Measurements from ENCODE around the gene DTHD1. TPM values are rescaled to one million over a fixed set of nuclear protein-coding genes. Genes with fewer than 3 reads are reported as not detected.

The DTHD1 gene
- total and polyA plus RNA-seq, 4 donors, result 0.06 to 0.42 (median 0.07) TPM; not detected in 1

- H3K27me3 ChIP-seq (ENCODE audit: control insufficient read depth in 4 of 4, insufficient read depth in 4 of 4, low read length in 3 of 4), result no peaks in the 10 kb centered on the region
- H3K27ac ChIP-seq (ENCODE audit: low read depth in 1 of 2, low read length in 2 of 2), result no peak overlapping the region
- no peak for DNase-seq (ENCODE audit: low spot score)
- no peak overlapping the region for H3K9ac ChIP-seq (ENCODE audit: low read depth in 1 of 2, low read length in 2 of 2)
- H3K4me1 ChIP-seq (ENCODE audit: control insufficient read depth in 4 of 4, insufficient read depth in 4 of 4, low read length in 3 of 4), result no peaks in the 10 kb centered on the region
- H3K36me3 ChIP-seq (ENCODE audit: control insufficient read depth in 4 of 4, insufficient read depth in 3 of 4, low read depth in 1 of 4, low read length in 3 of 4), result no peaks in the 10 kb centered on the region
- 82% methylated on average over 4 of the region's 4 CpGs for WGBS
- TF ChIP-seq SP1 (IDR thresholded peaks at IDR 0.05), result no peak
- TF ChIP-seq, protein P1, sequence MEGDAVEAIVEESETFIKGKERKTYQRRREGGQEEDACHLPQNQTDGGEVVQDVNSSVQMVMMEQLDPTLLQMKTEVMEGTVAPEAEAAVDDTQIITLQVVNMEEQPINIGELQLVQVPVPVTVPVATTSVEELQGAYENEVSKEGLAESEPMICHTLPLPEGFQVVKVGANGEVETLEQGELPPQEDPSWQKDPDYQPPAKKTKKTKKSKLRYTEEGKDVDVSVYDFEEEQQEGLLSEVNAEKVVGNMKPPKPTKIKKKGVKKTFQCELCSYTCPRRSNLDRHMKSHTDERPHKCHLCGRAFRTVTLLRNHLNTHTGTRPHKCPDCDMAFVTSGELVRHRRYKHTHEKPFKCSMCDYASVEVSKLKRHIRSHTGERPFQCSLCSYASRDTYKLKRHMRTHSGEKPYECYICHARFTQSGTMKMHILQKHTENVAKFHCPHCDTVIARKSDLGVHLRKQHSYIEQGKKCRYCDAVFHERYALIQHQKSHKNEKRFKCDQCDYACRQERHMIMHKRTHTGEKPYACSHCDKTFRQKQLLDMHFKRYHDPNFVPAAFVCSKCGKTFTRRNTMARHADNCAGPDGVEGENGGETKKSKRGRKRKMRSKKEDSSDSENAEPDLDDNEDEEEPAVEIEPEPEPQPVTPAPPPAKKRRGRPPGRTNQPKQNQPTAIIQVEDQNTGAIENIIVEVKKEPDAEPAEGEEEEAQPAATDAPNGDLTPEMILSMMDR (IDR thresholded peaks at IDR 0.05; ENCODE audit: low read depth, low read length, missing input control), result no peak
- TF ChIP-seq TAF1 (conservative IDR thresholded peaks at IDR 0.05), result no peak
- TF ChIP-seq GABPA (IDR thresholded peaks at IDR 0.05 in 1 of 2, conservative IDR thresholded peaks at IDR 0.05 in 1 of 2), result no peak
- TF ChIP-seq NR2F2 (IDR thresholded peaks at IDR 0.05), result no peak
- TF ChIP-seq EGR1 (IDR thresholded peaks at IDR 0.05; ENCODE audit: low read depth in 2 of 2), result no peak
- TF ChIP-seq YY1 (IDR thresholded peaks at IDR 0.05), result no peak
- H3K9me3 ChIP-seq (ENCODE audit: control insufficient read depth in 4 of 4, low read length in 3 of 4), result no peaks in the 10 kb centered on the region
- no peak overlapping the region for H3K4me3 ChIP-seq (ENCODE audit: low read depth in 1 of 3, low read length in 3 of 3)
Observed at GRCh38 chr4:36269101-36269500, 12.3 kb upstream of the DTHD1 start.

DNA sequence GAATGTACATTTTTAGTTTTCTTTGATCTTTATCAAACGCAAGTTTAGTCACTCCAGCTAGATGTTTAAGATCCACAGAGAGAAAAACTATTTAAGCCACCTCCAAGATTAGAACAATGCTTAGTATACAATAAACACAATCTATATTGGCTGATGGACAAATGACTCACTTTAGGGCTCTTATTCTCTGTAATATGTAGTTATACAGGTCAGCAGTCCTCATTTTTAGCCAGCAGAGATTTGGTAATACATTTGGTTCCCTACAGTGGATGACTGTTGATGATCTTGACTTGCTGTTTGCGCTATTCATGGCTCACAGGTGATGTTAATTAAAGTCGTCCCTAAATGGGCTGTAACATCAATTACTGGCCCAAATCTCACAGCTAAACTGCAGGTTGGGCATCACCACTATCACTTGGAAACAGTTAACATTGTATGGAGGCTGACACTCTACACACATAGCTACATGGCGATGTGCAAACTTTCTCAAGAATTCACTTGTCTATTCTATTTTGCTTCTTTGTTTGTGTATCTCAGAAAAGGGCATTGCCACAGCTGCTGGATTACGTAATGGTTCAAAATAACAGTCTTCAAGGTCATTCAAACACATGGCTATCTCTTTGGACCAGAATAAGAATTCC lies 11.8 kb upstream of the DTHD1 start:
- H3K27me3 ChIP-seq (ENCODE audit: control insufficient read depth in 4 of 4, insufficient read depth in 4 of 4, low read length in 3 of 4), result no peaks in the 10 kb centered on the region
- WGBS, result 80% methylated on average over 5 of the region's 5 CpGs
- H3K27ac ChIP-seq (ENCODE audit: low read depth in 1 of 2, low read length in 2 of 2), result no peak overlapping the region
- no peak overlapping the region for H3K4me3 ChIP-seq (ENCODE audit: low read depth in 1 of 3, low read length in 3 of 3)
- no peak overlapping the region for H3K9ac ChIP-seq (ENCODE audit: low read depth in 1 of 2, low read length in 2 of 2)
- no peaks in the 10 kb centered on the region for H3K9me3 ChIP-seq (ENCODE audit: control insufficient read depth in 4 of 4, low read length in 3 of 4)
- H3K4me1 ChIP-seq (ENCODE audit: control insufficient read depth in 4 of 4, insufficient read depth in 4 of 4, low read length in 3 of 4), result no peaks in the 10 kb centered on the region
- no peaks in the 10 kb centered on the region for H3K36me3 ChIP-seq (ENCODE audit: control insufficient read depth in 4 of 4, insufficient read depth in 3 of 4, low read depth in 1 of 4, low read length in 3 of 4)
- DNase-seq (ENCODE audit: low spot score), result no peak
- TF ChIP-seq RXRA (IDR thresholded peaks at IDR 0.05) (no peak), FOXA1 (IDR thresholded peaks at IDR 0.05) (no peak), ATF3 (IDR thresholded peaks at IDR 0.05) (no peak), ZBTB33 (IDR thresholded peaks at IDR 0.05) (no peak), JUND (IDR thresholded peaks at IDR 0.05) (no peak), GABPA (IDR thresholded peaks at IDR 0.05 in 1 of 2, conservative IDR thresholded peaks at IDR 0.05 in 1 of 2) (no peak), RAD21 (IDR thresholded peaks at IDR 0.05) (no peak), SP1 (IDR thresholded peaks at IDR 0.05) (no peak), TAF1 (conservative IDR thresholded peaks at IDR 0.05) (no peak), YY1 (IDR thresholded peaks at IDR 0.05) (no peak), HNF4A (conservative IDR thresholded peaks at IDR 0.05) (no peak), NR2F2 (IDR thresholded peaks at IDR 0.05) (no peak), FOXA2 (IDR thresholded peaks at IDR 0.05) (no peak), HNF4G (IDR thresholded peaks at IDR 0.05) (no peak), EGR1 (IDR thresholded peaks at IDR 0.05; ENCODE audit: low read depth in 2 of 2) (no peak)
- TF ChIP-seq, protein P1 (IDR thresholded peaks at IDR 0.05; ENCODE audit: low read depth, low read length, missing input control), result no peak
- TF ChIP-seq, protein P2, sequence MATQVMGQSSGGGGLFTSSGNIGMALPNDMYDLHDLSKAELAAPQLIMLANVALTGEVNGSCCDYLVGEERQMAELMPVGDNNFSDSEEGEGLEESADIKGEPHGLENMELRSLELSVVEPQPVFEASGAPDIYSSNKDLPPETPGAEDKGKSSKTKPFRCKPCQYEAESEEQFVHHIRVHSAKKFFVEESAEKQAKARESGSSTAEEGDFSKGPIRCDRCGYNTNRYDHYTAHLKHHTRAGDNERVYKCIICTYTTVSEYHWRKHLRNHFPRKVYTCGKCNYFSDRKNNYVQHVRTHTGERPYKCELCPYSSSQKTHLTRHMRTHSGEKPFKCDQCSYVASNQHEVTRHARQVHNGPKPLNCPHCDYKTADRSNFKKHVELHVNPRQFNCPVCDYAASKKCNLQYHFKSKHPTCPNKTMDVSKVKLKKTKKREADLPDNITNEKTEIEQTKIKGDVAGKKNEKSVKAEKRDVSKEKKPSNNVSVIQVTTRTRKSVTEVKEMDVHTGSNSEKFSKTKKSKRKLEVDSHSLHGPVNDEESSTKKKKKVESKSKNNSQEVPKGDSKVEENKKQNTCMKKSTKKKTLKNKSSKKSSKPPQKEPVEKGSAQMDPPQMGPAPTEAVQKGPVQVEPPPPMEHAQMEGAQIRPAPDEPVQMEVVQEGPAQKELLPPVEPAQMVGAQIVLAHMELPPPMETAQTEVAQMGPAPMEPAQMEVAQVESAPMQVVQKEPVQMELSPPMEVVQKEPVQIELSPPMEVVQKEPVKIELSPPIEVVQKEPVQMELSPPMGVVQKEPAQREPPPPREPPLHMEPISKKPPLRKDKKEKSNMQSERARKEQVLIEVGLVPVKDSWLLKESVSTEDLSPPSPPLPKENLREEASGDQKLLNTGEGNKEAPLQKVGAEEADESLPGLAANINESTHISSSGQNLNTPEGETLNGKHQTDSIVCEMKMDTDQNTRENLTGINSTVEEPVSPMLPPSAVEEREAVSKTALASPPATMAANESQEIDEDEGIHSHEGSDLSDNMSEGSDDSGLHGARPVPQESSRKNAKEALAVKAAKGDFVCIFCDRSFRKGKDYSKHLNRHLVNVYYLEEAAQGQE (IDR thresholded peaks at IDR 0.05), result no peak
- TF ChIP-seq, protein P3, sequence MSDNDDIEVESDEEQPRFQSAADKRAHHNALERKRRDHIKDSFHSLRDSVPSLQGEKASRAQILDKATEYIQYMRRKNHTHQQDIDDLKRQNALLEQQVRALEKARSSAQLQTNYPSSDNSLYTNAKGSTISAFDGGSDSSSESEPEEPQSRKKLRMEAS (IDR thresholded peaks at IDR 0.05), result no peak

All from liver (tissue), 9 donors.